Nephron progenitor cell (in vitro differentiated cells): ENCODE measurements around the gene RIC3.
A peak's percentile ranks its signal among the peaks of the same experiment; 100 is the strongest.

Experiments
- DNase-seq: peaks from one replicate; pipeline ENCODE4 v3.0.0; 2021
- H3K27ac Mint-ChIP-seq: 2 replicates; pipeline ENCODE4 v1.8.0; 2021; ENCODE audit warnings: mild to moderate bottlenecking, moderate library complexity, mixed read lengths
- H3K27me3 Mint-ChIP-seq: 2 replicates; pipeline ENCODE4 v1.8.0; 2021; ENCODE audit warnings: mild to moderate bottlenecking, low read depth, mixed read lengths; ENCODE audit not compliant: poor library complexity
- H3K36me3 Mint-ChIP-seq: 2 replicates; pipeline ENCODE4 v1.8.0; 2021; ENCODE audit warnings: low read depth, mixed read lengths
- H3K4me1 Mint-ChIP-seq: 2 replicates; pipeline ENCODE4 v1.8.0; 2021; ENCODE audit warnings: mixed read lengths
- H3K4me3 Mint-ChIP-seq: 2 replicates; pipeline ENCODE4 v1.8.0; 2021; ENCODE audit warnings: mild to moderate bottlenecking, moderate library complexity, mixed read lengths
- H3K9me3 Mint-ChIP-seq: 2 replicates; pipeline ENCODE4 v1.8.0; 2021; ENCODE audit warnings: mild to moderate bottlenecking, moderate library complexity, mixed read lengths
- CTCF ChIP-seq: fragments of 200-600 bp; sonication (generic); IDR thresholded peaks from 2 replicates; pipeline ENCODE4 v1.5.0; 2021; ENCODE audit warnings: antibody characterized with exemption

Gene RIC3

GRCh38 chr11:8156877-8157276 is 11.9 kb downstream of the RIC3 start:
- no peak overlapping the region for H3K27ac Mint-ChIP-seq
- no peaks in the 10 kb centered on the region for H3K9me3 Mint-ChIP-seq
- no peak for TF ChIP-seq CTCF
- no peak overlapping the region for H3K4me3 Mint-ChIP-seq
- H3K4me1 Mint-ChIP-seq, result no peaks in the 10 kb centered on the region
- DNase-seq, result no peak
- H3K36me3 Mint-ChIP-seq, result peaks cover 8% of the 10 kb centered on the region
- peaks cover 6% of the 10 kb centered on the region for H3K27me3 Mint-ChIP-seq

- DNase-seq, result no peak
- peaks cover 29% of the 10 kb centered on the region for H3K36me3 Mint-ChIP-seq
Observed at GRCh38 chr11:8149726-8150125, 19.1 kb downstream of the RIC3 start.

GRCh38 chr11:8138526-8138925 is 30.3 kb downstream of the RIC3 start:
- H3K9me3 Mint-ChIP-seq, result peaks cover 30% of the 10 kb centered on the region
- H3K27me3 Mint-ChIP-seq, result no peaks in the 10 kb centered on the region
- no peak for DNase-seq
- no peak for TF ChIP-seq CTCF
- no peak overlapping the region for H3K27ac Mint-ChIP-seq
- no peaks in the 10 kb centered on the region for H3K4me1 Mint-ChIP-seq
- peaks cover 52% of the 10 kb centered on the region for H3K36me3 Mint-ChIP-seq
- no peak overlapping the region for H3K4me3 Mint-ChIP-seq

More at GRCh38 chr11:8149726-8150125, 19.1 kb downstream of the RIC3 start:
- Mint-ChIP-seq H3K27me3 (peaks cover 2% of the 10 kb centered on the region), H3K27ac (no peak overlapping the region), H3K4me3 (no peak overlapping the region), H3K9me3 (peaks cover 5% of the 10 kb centered on the region), H3K4me1 (no peaks in the 10 kb centered on the region)
- no peak for TF ChIP-seq CTCF

- H3K4me3 Mint-ChIP-seq, result no peak overlapping the region
- no peaks in the 10 kb centered on the region for H3K27me3 Mint-ChIP-seq
- no peak for DNase-seq
- peaks cover 42% of the 10 kb centered on the region for H3K4me1 Mint-ChIP-seq
- H3K27ac Mint-ChIP-seq, result peak overlapping the region; percentile 92
- TF ChIP-seq CTCF, result no peak
- H3K36me3 Mint-ChIP-seq, result peaks cover 14% of the 10 kb centered on the region
- H3K9me3 Mint-ChIP-seq, result no peaks in the 10 kb centered on the region
Observed at GRCh38 chr11:8127447-8127846, 41.4 kb downstream of the RIC3 start.

GRCh38 chr11:8126649-8127289 is 42.1 kb downstream of the RIC3 start:
- no peak for TF ChIP-seq CTCF
- Mint-ChIP-seq H3K4me3 (no peak overlapping the region), H3K27ac (peak overlapping the region; percentile 88), H3K4me1 (peaks cover 42% of the 10 kb centered on the region), H3K9me3 (no peaks in the 10 kb centered on the region), H3K27me3 (no peaks in the 10 kb centered on the region), H3K36me3 (peaks cover 19% of the 10 kb centered on the region)
- DNase-seq, result no peak

GRCh38 chr11:8122173-8122764 is 46.6 kb downstream of the RIC3 start:
- no peak for TF ChIP-seq CTCF
- Mint-ChIP-seq H3K9me3 (peaks cover 28% of the 10 kb centered on the region), H3K27ac (no peak overlapping the region), H3K27me3 (no peaks in the 10 kb centered on the region), H3K4me3 (no peak overlapping the region), H3K4me1 (peaks cover 25% of the 10 kb centered on the region), H3K36me3 (peaks cover 31% of the 10 kb centered on the region)
- no peak for DNase-seq
